ENCODE results near the gene RNF157.

RNF157 gene

DNA sequence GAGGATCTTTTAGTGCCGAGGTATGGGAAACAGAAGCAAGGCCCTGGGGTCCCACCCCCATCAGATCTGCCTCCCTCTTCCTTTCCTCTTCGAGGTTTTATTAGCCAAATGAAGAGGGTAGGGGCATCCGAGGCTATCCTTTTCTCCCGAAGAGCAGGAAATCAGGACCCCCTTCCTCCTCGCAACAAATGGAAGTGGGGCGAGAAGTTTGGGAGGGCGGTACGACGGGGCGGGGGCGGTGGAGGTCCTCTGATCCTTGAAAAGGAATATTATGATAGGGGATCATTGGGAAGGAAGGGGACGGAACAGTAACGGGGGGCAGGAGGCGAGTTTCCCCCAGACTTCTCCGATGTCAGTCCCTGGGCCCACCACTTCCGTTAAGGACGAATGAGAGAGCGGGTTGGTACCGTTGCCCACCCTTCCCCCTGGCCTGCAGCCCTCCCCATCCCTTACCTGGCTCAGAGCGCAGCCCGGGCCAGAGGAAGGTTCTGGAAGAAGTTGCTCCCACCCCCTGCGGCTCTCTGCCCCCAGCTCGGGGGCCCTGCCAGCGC lies 99.6 kb downstream of the RNF157 start:
- DNase-seq (ENCODE audit: low read depth in 1 of 2, low spot score in 1 of 2) = no peak
- TF ChIP-seq SPI1 (IDR thresholded peaks at IDR 0.05; ENCODE audit: borderline replicate concordance, low read depth) (no peak), CTCF (IDR thresholded peaks at IDR 0.05; ENCODE audit: insufficient read depth, low read length) (no peak), POLR2AphosphoS5 (IDR thresholded peaks at IDR 0.05; ENCODE audit: low read depth) (no peak)
- Histone ChIP-seq H3K27me3 (ENCODE audit: insufficient read depth, poor library complexity, severe bottlenecking) (peaks cover 26% of the 10 kb centered on the region), H3K4me3 (replicated peaks; ENCODE audit: insufficient read depth, low read length) (no peak overlapping the region; the same call in 1 of the 2 replicates), H3K27ac (replicated peaks) (no peak overlapping the region)

DNA sequence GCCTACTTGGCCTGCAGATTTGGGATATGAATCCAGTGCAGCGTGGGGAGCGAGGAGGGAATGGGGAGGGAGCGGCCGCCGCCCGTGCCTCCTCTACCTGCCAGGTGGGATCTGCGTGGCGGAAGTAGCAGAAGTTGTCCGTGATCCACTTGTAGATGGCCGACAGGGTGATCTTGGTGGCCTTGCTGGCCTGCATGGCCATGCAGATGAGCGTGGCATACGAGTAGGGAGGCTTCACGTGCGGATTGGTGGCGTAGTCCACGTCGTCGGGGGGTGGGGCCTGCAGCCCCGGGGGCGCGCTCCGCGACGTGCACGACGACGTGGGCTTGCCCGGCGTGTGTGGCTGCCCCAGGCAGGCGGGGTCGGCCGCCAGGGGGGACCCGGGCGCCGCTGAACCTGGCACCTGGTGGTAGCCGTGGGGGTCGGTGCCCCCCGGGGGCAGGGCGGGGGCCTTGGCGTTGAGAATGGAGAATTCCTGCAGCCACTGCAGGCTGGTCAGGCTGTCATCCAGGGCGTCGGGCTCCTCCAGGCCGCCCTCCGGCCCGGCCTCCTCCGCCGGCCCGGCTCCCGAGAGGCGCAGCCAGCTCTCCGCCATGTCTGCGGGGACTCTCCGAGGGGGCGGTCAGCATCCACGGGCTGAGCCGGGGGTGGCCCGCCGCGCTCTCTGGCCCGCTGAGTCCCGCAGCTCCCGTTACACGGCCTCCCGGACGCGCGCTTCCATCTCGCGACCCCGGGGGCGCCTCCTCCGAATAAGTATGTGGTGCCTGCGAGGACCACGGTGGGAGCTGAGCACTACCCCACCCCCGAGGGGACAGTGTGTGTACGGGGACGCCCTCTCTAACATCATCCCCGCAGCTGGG lies 100.3 kb downstream of the RNF157 start:
- no peak for DNase-seq (ENCODE audit: low read depth in 1 of 2, low spot score in 1 of 2)
- Histone ChIP-seq H3K27me3 (ENCODE audit: insufficient read depth, poor library complexity, severe bottlenecking) (peaks cover 26% of the 10 kb centered on the region), H3K27ac (replicated peaks) (no peak overlapping the region), H3K4me3 (replicated peaks; ENCODE audit: insufficient read depth, low read length) (no peak overlapping the region)
- no peak for TF ChIP-seq GABPA (IDR thresholded peaks at IDR 0.05; ENCODE audit: low read depth)
- no peak for TF ChIP-seq CTCF (IDR thresholded peaks at IDR 0.05; ENCODE audit: insufficient read depth, low read length)
- TF ChIP-seq POLR2AphosphoS5 (IDR thresholded peaks at IDR 0.05; ENCODE audit: low read depth) = no peak
- no peak for TF ChIP-seq SPI1 (IDR thresholded peaks at IDR 0.05; ENCODE audit: borderline replicate concordance, low read depth)
- TF ChIP-seq REST (IDR thresholded peaks at IDR 0.05; ENCODE audit: insufficient replicate concordance, low read depth) = no peak

- TF ChIP-seq CTCF (IDR thresholded peaks at IDR 0.05; ENCODE audit: insufficient read depth, low read length) = no peak
- no peak for TF ChIP-seq SPI1 (IDR thresholded peaks at IDR 0.05; ENCODE audit: borderline replicate concordance, low read depth)
- no peak for TF ChIP-seq POLR2AphosphoS5 (IDR thresholded peaks at IDR 0.05; ENCODE audit: low read depth)
- TF ChIP-seq REST (IDR thresholded peaks at IDR 0.05; ENCODE audit: insufficient replicate concordance, low read depth) = no peak
- no peak for TF ChIP-seq GABPA (IDR thresholded peaks at IDR 0.05; ENCODE audit: low read depth)
- H3K4me3 ChIP-seq (replicated peaks; ENCODE audit: insufficient read depth, low read length) = no peak overlapping the region
- peaks cover 26% of the 10 kb centered on the region for H3K27me3 ChIP-seq (ENCODE audit: insufficient read depth, poor library complexity, severe bottlenecking)
- H3K27ac ChIP-seq (replicated peaks) = no peak overlapping the region
- no peak for DNase-seq (ENCODE audit: low read depth in 1 of 2, low spot score in 1 of 2)
Observed at GRCh38 chr17:76138896-76139752, 101.2 kb downstream of the RNF157 start.

Measured in HL-60 (cell line).